ENCODE results near the gene SLC35F3. TPM values are rescaled to one million over a fixed set of nuclear protein-coding genes. Genes with fewer than 3 reads are reported as not detected.

SLC35F3 gene
- total and polyA plus RNA-seq, 9 of the 15 experiments (the other 6 are each of a cell fraction or from before 2014, with no cell fraction given), result 0.04 to 0.07 (median 0.04) TPM; not detected in 6

GRCh38 chr1:234231061-234231892 lies 326.8 kb downstream of the SLC35F3 start (continued):
- TF ChIP-seq CEBPZ (IDR thresholded peaks at IDR 0.05; ENCODE audit: borderline replicate concordance, low read depth, low read length), result no peak
- TF ChIP-seq CREB1 (IDR thresholded peaks at IDR 0.05), result no peak
- TF ChIP-seq CREB1 (CRISPR knock-in tag; IDR thresholded peaks at IDR 0.05), result no peak
- no peak for TF ChIP-seq CBX8 (IDR thresholded peaks at IDR 0.05; ENCODE audit: borderline replicate concordance, extremely low read depth, low read depth, low read length, poor library complexity, severe bottlenecking)
- no peak for TF ChIP-seq DACH1 (IDR thresholded peaks at IDR 0.05; ENCODE audit: partially characterized antibody)
- TF ChIP-seq ZNF561 (CRISPR knock-in tag; conservative IDR thresholded peaks at IDR 0.05), result no peak
- TF ChIP-seq ZHX1 (conservative IDR thresholded peaks at IDR 0.05; ENCODE audit: low read length), result no peak
- TF ChIP-seq ZBTB40 (IDR thresholded peaks at IDR 0.05), result no peak
- TF ChIP-seq ZBTB40 (CRISPR knock-in tag; IDR thresholded peaks at IDR 0.05), result no peak

All from K562 (cell line).